Left renal cortex interstitium (tissue), 4 donors: ENCODE data around the gene BTBD9. TPM values are rescaled to one million over a fixed set of nuclear protein-coding genes. Genes with fewer than 3 reads are reported as not detected.

ENCODE experiments used
- DNase-seq, 4 donors: peaks; one replicate each; pipeline ENCODE4 v3.0.0-alpha.2; 2013; ENCODE audit warnings: low read depth in 4 of 4, low spot score in 2 of 4, missing footprints in 1 of 4
- polyA plus RNA-seq, 4 donors: library from polyadenylated mRNA; unstranded; fragments of 120-200 nt; gene quantifications; one replicate each; pipeline ENCODE4 v1.2.1, GENCODE V29; 2013; ENCODE audit not compliant: insufficient read length in 4 of 4

BTBD9 gene
- polyA plus RNA-seq, 4 donors: 12.1 to 15.7 (median 12.9) TPM

- no peak for DNase-seq
These were observed 480.9 kb downstream of the BTBD9 start for GRCh38 chr6:38158762-38159350.

GRCh38 chr6:38157905-38158304, 481.8 kb downstream of the BTBD9 start:
- DNase-seq: no peak

- no peak for DNase-seq
These were observed 482.7 kb downstream of the BTBD9 start for GRCh38 chr6:38156818-38157565.

- no peak for DNase-seq
These were observed 484.0 kb downstream of the BTBD9 start for GRCh38 chr6:38155621-38156204.

GRCh38 chr6:38155144-38155543, 484.6 kb downstream of the BTBD9 start:
- DNase-seq: no peak

- DNase-seq: no peak
These were observed 485.0 kb downstream of the BTBD9 start for GRCh38 chr6:38154731-38155130.

- no peak for DNase-seq
These were observed 485.9 kb downstream of the BTBD9 start for GRCh38 chr6:38153798-38154345.

GRCh38 chr6:38153076-38153797, 486.5 kb downstream of the BTBD9 start:
- no peak for DNase-seq

- DNase-seq: no peak
These were observed 487.1 kb downstream of the BTBD9 start for GRCh38 chr6:38152620-38153019.

- no peak for DNase-seq
These were observed 487.9 kb downstream of the BTBD9 start for GRCh38 chr6:38151580-38152500.

GRCh38 chr6:38150681-38151296, 488.9 kb downstream of the BTBD9 start:
- no peak for DNase-seq

GRCh38 chr6:38150021-38150420, 489.7 kb downstream of the BTBD9 start:
- DNase-seq: no peak

GRCh38 chr6:38149531-38149930, 490.2 kb downstream of the BTBD9 start:
- no peak for DNase-seq

- no peak for DNase-seq
These were observed 491.1 kb downstream of the BTBD9 start for GRCh38 chr6:38148606-38149005.

- DNase-seq: no peak
These were observed 493.0 kb downstream of the BTBD9 start for GRCh38 chr6:38146734-38147027.

- DNase-seq: no peak
These were observed 493.6 kb downstream of the BTBD9 start for GRCh38 chr6:38146021-38146733.

GRCh38 chr6:38144365-38144945, 495.3 kb downstream of the BTBD9 start:
- DNase-seq: no peak

- DNase-seq: no peak
These were observed 496.3 kb downstream of the BTBD9 start for GRCh38 chr6:38143191-38144150.
